Colonic mucosa (tissue), 4 donors: Measurements from ENCODE around the gene SFMBT2. TPM values are rescaled to one million over a fixed set of nuclear protein-coding genes. Genes with fewer than 3 reads are reported as not detected.

ENCODE experiments used
- DNase-seq: peaks from one replicate; pipeline ENCODE4 v3.0.0-alpha.2; 2020
- H3K27ac ChIP-seq: fragments of 200-600 bp; one replicate; pipeline ENCODE4 v1.8.0; 2021
- H3K27me3 ChIP-seq: fragments of 200-600 bp; one replicate; pipeline ENCODE4 v1.8.0; 2021
- H3K36me3 ChIP-seq: fragments of 200-600 bp; one replicate; pipeline ENCODE4 v1.8.0; 2021
- H3K4me1 ChIP-seq: fragments of 200-600 bp; one replicate; pipeline ENCODE4 v1.8.0; 2021; ENCODE audit warnings: mild to moderate bottlenecking
- H3K4me3 ChIP-seq: fragments of 200-600 bp; one replicate; pipeline ENCODE4 v1.8.0; 2021
- H3K9ac ChIP-seq, 2 donors: one replicate each; pipeline ENCODE4 v1.7.0; 2013; ENCODE audit warnings: control low read depth in 2 of 2, low read depth in 2 of 2, low read length in 2 of 2
- H3K9me3 ChIP-seq: fragments of 200-600 bp; one replicate; pipeline ENCODE4 v1.8.0; 2021
- intact Hi-C: fragments of 100-400 bp; cut with DNase I; formaldehyde crosslinking; loops from one replicate; pipeline ENCODE4 v1.14.1; 2022
- total RNA-seq, 2 donors: library from RNA; stranded (reverse); fragmentation: NEBNext Ultra II Directional in 1 of 2; extraction: Animal tissue kit (Norgen Biotek cat#: 25700) in 1 of 2; gene quantifications; one replicate each; pipeline ENCODE4 v1.2.1, GENCODE V29; 2021
- TF ChIP-seq, protein P1 (sequence below): fragments of 200-600 bp; IDR thresholded peaks from one replicate; pipeline ENCODE4 v1.8.0; 2022; ENCODE audit warnings: antibody characterized with exemption, mild to moderate bottlenecking
- donor health status: healthy.
- donor health status: DM: no; HTN: no; CAD: no.
- donor health status: DM: no; HTN: no; CAD: no.

Gene SFMBT2
- total RNA-seq, 2 donors from 2014 or later, result 2.3 to 3.5 TPM

DNA sequence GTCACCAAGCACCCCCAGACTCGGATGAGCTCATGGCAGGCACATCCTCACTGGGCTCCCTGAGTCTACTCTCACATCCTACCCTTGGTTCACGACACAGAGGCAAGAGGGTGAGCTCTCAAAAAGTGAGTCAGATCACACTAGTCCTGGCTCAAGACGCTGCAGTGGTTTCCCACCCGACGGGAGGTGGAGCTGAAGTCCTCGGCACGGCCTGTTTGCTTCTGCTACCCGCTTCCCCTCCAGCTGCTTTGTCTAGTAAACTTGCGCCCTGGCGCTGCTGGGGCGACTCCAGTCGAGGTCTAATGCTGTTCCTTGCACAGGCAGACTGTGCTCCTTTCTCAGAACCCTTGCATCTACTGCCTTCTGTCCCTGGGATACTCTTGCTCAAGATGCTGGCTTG lies 13.5 kb upstream of the SFMBT2 start:
- Histone ChIP-seq H3K27me3 (no peaks in the 10 kb centered on the region), H3K4me3 (no peak overlapping the region), H3K4me1 (no peaks in the 10 kb centered on the region), H3K27ac (no peak overlapping the region), H3K9ac (no peak overlapping the region), H3K36me3 (no peaks in the 10 kb centered on the region), H3K9me3 (no peaks in the 10 kb centered on the region)
- intact Hi-C loops, result no loop called here
- DNase-seq, result no peak
- TF ChIP-seq, protein P1, sequence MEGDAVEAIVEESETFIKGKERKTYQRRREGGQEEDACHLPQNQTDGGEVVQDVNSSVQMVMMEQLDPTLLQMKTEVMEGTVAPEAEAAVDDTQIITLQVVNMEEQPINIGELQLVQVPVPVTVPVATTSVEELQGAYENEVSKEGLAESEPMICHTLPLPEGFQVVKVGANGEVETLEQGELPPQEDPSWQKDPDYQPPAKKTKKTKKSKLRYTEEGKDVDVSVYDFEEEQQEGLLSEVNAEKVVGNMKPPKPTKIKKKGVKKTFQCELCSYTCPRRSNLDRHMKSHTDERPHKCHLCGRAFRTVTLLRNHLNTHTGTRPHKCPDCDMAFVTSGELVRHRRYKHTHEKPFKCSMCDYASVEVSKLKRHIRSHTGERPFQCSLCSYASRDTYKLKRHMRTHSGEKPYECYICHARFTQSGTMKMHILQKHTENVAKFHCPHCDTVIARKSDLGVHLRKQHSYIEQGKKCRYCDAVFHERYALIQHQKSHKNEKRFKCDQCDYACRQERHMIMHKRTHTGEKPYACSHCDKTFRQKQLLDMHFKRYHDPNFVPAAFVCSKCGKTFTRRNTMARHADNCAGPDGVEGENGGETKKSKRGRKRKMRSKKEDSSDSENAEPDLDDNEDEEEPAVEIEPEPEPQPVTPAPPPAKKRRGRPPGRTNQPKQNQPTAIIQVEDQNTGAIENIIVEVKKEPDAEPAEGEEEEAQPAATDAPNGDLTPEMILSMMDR, result no peak

DNA sequence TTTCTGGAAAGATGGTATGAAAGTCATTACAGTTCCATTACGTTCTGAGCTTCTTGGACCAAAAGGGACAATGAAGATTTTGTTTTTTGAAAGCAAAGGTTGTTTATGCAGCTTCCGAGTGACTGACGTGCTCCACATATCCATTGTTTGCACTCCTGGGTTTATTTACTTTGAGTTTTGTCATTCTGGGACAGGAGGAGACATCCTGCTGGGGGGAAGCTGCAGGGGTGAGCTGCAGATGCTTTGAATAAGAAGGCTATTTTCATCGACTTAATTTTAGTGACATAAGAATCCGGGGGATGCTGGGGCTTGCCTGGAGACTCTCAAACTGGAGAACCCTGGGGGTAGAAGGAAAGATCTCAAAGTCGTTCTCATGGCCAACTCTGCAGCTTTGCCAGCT lies 12.7 kb upstream of the SFMBT2 start:
- no peaks in the 10 kb centered on the region for H3K36me3 ChIP-seq
- H3K27me3 ChIP-seq, result no peaks in the 10 kb centered on the region
- no peak overlapping the region for H3K4me3 ChIP-seq
- no peak for DNase-seq
- intact Hi-C loops, result no loop called here
- H3K4me1 ChIP-seq, result no peaks in the 10 kb centered on the region
- no peak overlapping the region for H3K27ac ChIP-seq
- TF ChIP-seq, protein P1, result no peak
- H3K9ac ChIP-seq, result no peak overlapping the region
- H3K9me3 ChIP-seq, result no peaks in the 10 kb centered on the region

GRCh38 chr10:7421526-7421925 lies 10.7 kb upstream of the SFMBT2 start:
- Histone ChIP-seq H3K4me1 (no peaks in the 10 kb centered on the region), H3K9me3 (no peaks in the 10 kb centered on the region), H3K4me3 (no peak overlapping the region), H3K36me3 (no peaks in the 10 kb centered on the region), H3K27me3 (no peaks in the 10 kb centered on the region), H3K27ac (no peak overlapping the region), H3K9ac (no peak overlapping the region)
- DNase-seq, result no peak
- TF ChIP-seq, protein P1, result no peak
- intact Hi-C loops, result no loop called here

- DNase-seq, result no peak
- Histone ChIP-seq H3K4me1 (no peaks in the 10 kb centered on the region), H3K9ac (no peak overlapping the region), H3K4me3 (no peak overlapping the region), H3K27ac (no peak overlapping the region), H3K9me3 (no peaks in the 10 kb centered on the region), H3K27me3 (no peaks in the 10 kb centered on the region), H3K36me3 (no peaks in the 10 kb centered on the region)
- TF ChIP-seq, protein P1, result no peak
- intact Hi-C loops, result loop anchor here (5.0 to 10.0 kb wide), 3 partner anchors 163 to 753 kb away; no protein-coding TSS in a partner anchor
Observed at GRCh38 chr10:7419998-7420397, 9.2 kb upstream of the SFMBT2 start.

DNA sequence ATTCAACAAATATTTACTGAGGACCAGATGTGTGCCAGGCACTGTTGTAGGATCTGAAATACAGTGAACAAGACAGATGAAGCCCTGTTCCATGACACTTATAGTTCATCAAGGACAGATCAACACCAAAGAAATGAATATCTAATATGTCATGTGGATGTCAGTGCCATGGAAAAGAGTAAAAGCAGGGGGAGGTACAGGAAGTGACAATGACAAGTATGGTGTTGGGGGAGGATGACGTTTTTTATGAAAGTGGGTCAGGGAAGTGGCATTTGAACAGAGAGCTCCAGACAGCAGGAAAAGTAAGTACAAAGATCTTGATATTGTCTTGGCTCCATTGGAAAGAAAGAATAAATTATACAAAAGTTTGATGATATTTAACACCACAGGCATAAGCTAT lies 7.0 kb upstream of the SFMBT2 start:
- no peak for DNase-seq
- Histone ChIP-seq H3K4me1 (no peaks in the 10 kb centered on the region), H3K27me3 (peaks cover 4% of the 10 kb centered on the region), H3K4me3 (no peak overlapping the region), H3K27ac (no peak overlapping the region), H3K9ac (no peak overlapping the region), H3K36me3 (no peaks in the 10 kb centered on the region), H3K9me3 (no peaks in the 10 kb centered on the region)
- TF ChIP-seq, protein P1, result no peak
- intact Hi-C loops, result loop anchor here (5.0 to 10.0 kb wide), 3 partner anchors 161 to 751 kb away; no protein-coding TSS in a partner anchor
